GM06990 (cell line): ENCODE measurements around the gene SYNE3.
"Not testable (repeated sequence)": the region's sequence is repeated elsewhere in the genome, so short reads cannot be mapped to it uniquely, and the experiment has no call there.

ENCODE experiments used
- DNase-seq: peaks from one replicate; pipeline ENCODE4 v3.0.0-alpha.2; 2011; ENCODE audit not compliant: insufficient read length; ENCODE audit errors: extremely low read depth
- H3K27me3 ChIP-seq: replicated peaks from 2 replicates; pipeline ENCODE4 v1.6.0; 2011; ENCODE audit warnings: low read length; ENCODE audit not compliant: control insufficient read depth, insufficient read depth
- H3K36me3 ChIP-seq: 2 replicates; pipeline ENCODE4 v1.5.1; 2011; ENCODE audit warnings: low read length; ENCODE audit not compliant: control insufficient read depth, insufficient read depth
- H3K4me3 ChIP-seq: replicated peaks from 2 replicates; pipeline ENCODE4 v1.5.1; 2011; ENCODE audit warnings: low read depth, mild to moderate bottlenecking, control low read depth, low read length
- CTCF ChIP-seq: IDR thresholded peaks from 2 replicates; pipeline ENCODE4 v1.5.1; 2011; ENCODE audit warnings: low read length, control low read depth, mild to moderate bottlenecking, inconsistent platforms; ENCODE audit not compliant: insufficient read depth, poor library complexity, severe bottlenecking

SYNE3 gene

GRCh38 chr14:95511687-95512086 is 4.8 kb downstream of the SYNE3 start:
- H3K4me3 ChIP-seq = no peak overlapping the region
- no peak for TF ChIP-seq CTCF
- no peaks in the 10 kb centered on the region for H3K27me3 ChIP-seq
- no peak for DNase-seq
- peaks cover 16% of the 10 kb centered on the region for H3K36me3 ChIP-seq

GRCh38 chr14:95510804-95511203 is 5.6 kb downstream of the SYNE3 start:
- Histone ChIP-seq H3K27me3 (no peaks in the 10 kb centered on the region), H3K4me3 (no peak overlapping the region), H3K36me3 (peaks cover 18% of the 10 kb centered on the region)
- no peak for TF ChIP-seq CTCF
- DNase-seq = no peak

- H3K27me3 ChIP-seq, H3K4me3 ChIP-seq, DNase-seq: not testable (repeated sequence)
- H3K36me3 ChIP-seq = peaks cover 18% of the 10 kb centered on the region
Observed at GRCh38 chr14:95510344-95510743, 6.1 kb downstream of the SYNE3 start.

- no peak for DNase-seq
- TF ChIP-seq CTCF = no peak
- no peak overlapping the region for H3K4me3 ChIP-seq
- H3K36me3 ChIP-seq = peaks cover 18% of the 10 kb centered on the region
- H3K27me3 ChIP-seq = no peaks in the 10 kb centered on the region
Observed at GRCh38 chr14:95509495-95509894, 7.0 kb downstream of the SYNE3 start.

- Histone ChIP-seq H3K36me3 (peaks cover 18% of the 10 kb centered on the region), H3K27me3 (no peaks in the 10 kb centered on the region), H3K4me3 (no peak overlapping the region)
- no peak for DNase-seq
- TF ChIP-seq CTCF = no peak
Observed at GRCh38 chr14:95508377-95508776, 8.1 kb downstream of the SYNE3 start.

- Histone ChIP-seq H3K4me3 (no peak overlapping the region), H3K36me3 (peaks cover 18% of the 10 kb centered on the region), H3K27me3 (no peaks in the 10 kb centered on the region)
- no peak for DNase-seq
- no peak for TF ChIP-seq CTCF
Observed at GRCh38 chr14:95507701-95508103, 8.7 kb downstream of the SYNE3 start.
